GM19099 (cell line): Measurements from ENCODE around the gene TLL1.

Source experiments
- POLR2A ChIP-seq: IDR thresholded peaks from 3 replicates; pipeline ENCODE4 v1.6.1; 2011; ENCODE audit warnings: low read depth; ENCODE audit not compliant: insufficient read length; ENCODE audit errors: extremely low read depth

TLL1 gene

DNA sequence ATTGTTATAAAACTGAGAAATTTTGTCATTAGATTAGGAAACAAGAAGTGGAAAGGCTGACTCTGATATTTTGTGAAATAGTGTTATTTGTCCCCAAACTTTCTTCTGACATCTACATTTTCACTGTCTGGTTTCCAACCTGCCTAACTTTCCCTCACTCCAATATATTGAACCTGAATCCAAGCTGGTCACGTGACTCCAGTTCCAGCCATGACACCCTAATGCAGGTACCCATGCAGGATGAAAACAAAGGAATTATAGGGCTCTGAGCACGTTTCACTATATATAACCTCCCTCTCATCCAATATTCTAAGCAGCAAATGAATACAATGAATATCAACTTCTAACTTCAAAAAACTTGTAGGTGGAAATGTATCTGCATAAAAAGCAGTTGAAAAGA, 231.6 kb downstream of the TLL1 start:
- no peak for TF ChIP-seq POLR2A

GRCh38 chr4:166121897-166122296, 248.9 kb downstream of the TLL1 start:
- no peak for TF ChIP-seq POLR2A

GRCh38 chr4:166123546-166123945, 250.5 kb downstream of the TLL1 start:
- no peak for TF ChIP-seq POLR2A

- TF ChIP-seq POLR2A = no peak
Observed at GRCh38 chr4:166128403-166128802, 255.4 kb downstream of the TLL1 start.

GRCh38 chr4:166134285-166134684, 261.2 kb downstream of the TLL1 start:
- no peak for TF ChIP-seq POLR2A

- no peak for TF ChIP-seq POLR2A
Observed at GRCh38 chr4:166140951-166141350, 267.9 kb downstream of the TLL1 start.

GRCh38 chr4:166143227-166143626, 270.2 kb downstream of the TLL1 start:
- TF ChIP-seq POLR2A = no peak

GRCh38 chr4:166144607-166145006, 271.6 kb downstream of the TLL1 start:
- TF ChIP-seq POLR2A = no peak

DNA sequence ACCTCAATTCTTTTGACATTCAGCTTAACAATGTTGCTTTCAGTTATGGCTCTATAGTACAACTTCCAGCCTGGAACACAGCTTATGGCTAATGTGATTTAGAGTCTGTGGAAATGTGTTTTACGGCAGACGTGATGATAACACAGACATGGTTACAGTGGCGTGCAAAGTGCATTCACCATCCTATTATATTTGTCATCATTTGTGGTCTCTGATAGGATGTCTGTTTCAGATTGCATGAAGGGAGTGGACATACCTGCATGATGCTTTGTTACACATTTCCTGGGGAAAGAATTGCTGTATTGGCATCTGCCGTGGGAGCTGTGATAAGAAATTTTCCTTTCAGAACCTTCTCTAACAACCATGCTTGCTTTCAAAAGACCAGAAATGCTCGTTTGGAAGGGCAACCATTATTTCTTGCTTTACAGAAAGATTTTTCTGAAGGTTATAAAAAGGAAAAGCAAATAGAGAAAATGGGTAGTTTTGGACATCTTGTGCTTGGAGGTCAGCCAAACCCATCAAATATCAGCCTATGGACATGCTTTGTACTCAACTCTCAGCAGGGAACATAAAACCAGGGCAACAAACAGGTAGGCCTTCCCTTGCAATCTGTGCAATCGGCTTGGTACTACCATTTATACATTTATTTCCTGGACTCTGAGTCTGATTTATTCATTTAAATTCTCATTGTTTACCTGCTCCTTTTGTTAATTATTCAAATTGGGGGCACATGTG, 273.9 kb downstream of the TLL1 start:
- TF ChIP-seq POLR2A = no peak
